Measurements from ENCODE around the gene WNT9A.

Gene WNT9A

DNA sequence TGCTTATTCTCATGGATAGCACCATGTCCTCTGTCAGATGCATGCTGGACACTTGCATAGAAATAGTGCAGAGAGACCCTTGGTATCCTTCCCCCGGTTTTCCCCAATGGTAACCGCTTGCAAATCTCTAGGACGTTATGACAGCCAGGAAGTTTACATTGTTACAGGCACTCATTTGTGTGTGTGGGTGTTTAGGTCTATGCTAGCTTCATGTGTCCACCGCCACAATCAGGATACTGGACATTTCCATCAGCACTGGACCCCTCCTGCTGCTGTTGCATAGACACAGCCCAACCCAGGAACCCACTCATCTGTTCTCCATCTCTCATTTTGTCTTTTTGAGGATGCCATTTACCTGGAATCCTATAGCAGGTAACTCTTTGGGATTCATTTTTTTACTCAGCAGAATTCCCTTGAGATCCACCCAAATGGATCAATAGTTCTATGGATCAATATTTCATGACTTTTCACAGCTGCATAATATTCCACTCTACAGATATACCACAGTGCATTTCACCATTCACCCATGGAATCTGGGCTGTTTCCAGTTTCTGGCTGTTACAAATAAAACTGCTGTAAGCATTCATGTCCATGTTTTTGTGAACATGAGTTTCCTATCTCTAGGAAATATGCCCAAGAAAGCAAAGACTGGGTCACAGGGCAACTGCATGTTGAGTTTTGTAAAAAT, 6.6 kb upstream of the WNT9A start:
- no peak for DNase-seq (ENCODE audit: low read depth)

GRCh38 chr1:227953022-227953412, 5.3 kb upstream of the WNT9A start:
- DNase-seq (ENCODE audit: low read depth) = no peak

- no peak for DNase-seq (ENCODE audit: low read depth)
Observed at GRCh38 chr1:227952374-227953021, 4.8 kb upstream of the WNT9A start.

GRCh38 chr1:227951624-227952373, 4.1 kb upstream of the WNT9A start:
- DNase-seq (ENCODE audit: low read depth) = no peak

- DNase-seq (ENCODE audit: low read depth) = no peak
Observed at GRCh38 chr1:227950735-227951346, 3.1 kb upstream of the WNT9A start.

DNA sequence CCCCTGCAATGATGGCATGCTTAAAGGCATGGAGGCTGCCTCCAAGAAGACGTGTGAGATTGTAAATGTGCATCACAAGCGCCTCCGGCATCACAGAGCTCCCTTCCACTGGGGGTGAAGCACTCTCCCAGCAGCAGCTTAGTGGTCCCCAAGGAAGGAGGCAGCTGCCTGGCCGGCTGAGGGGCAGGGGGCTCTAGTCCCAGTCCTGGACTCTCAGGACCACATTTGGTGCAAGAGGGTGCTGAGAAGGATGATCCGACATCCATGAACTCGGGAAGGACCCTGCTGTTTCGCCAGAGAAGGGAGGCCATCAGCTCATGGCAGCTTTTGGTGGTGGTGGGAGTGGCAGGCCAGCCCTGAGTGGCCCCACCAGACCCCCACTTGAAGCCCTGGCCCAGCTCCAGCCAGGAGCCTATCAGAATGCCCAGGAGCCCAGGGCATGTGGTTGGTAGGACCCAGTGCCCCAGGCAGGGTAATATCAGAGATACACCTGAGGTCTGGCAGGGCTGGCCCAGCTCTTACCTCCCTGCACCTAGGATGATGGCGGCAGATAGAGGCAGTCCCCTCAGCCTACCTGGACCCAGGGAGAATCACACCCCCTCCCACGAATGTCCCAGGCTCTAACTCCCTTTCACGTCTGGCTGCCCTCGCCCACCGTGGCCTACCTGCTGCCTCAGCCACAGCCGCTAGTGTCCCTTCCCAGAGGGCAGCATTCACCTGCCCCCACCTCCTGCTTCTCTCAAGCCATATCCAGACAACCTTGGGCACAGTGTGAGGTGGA, 2.4 kb upstream of the WNT9A start:
- DNase-seq (ENCODE audit: low read depth) = no peak

DNA sequence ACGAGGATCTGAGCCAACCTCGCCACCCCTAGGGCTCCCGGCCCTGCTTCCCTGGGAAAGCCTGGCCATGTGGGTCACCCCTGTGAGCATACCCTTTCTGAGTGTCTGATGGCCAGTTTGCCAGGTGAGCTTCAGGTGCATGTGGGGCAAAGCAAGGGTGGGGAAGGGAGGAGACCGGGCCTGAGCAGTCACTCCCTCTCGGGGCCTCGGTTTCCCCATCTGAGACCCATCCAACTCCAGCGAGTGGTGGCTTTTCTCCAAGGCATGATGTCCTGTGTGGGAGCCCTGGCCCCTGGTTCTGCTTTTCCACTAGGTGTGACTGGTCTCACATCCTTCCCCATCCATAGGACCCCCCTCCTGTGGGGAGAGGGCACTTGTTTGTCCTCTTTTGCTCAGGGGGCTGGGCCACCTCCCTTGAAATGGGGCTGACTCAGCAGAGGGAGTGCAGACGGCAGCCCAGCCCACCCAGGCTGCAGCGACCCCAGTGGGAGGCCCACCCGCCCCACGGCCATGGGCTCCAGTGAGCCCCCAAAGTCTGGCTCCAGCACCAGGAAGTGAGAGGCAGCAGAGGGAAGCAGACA, 1.7 kb upstream of the WNT9A start:
- DNase-seq (ENCODE audit: low read depth) = no peak

DNA sequence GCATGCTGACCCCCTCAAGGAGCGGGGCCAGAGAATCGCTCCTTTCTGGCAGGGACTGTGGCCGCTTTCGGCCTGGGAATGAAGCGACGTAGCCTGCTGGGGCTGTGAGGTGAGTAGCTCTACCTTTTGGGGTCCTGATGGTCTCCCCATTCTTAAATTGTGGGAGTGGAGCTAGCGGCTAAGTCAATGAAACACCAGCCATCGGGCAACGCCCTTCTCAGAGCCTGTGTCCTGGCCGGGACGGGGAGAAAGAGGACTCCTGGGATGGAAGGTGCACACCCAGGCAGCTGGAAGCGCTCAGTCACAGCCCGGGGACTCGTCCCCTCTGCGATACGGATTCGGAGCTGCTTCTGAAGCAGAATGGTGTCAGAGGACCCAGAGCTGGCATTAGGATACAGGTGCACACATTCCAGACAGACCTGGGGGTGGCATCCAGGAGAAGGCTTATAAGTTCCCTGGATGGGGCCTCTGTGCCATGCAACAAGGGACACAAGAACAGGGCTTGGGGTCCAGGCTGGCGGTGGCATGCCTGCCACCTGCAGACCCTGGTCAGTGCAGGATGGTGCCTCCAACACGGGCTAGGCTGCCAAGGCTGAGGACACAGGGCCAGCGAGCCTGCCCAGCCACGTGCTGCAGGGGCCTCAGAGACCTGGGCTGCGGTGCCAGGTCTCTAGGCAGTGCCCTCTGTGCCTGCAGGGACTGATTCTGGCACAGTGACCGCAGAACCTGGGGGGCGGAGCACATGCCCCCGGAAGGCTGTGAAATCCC, 945 bp upstream of the WNT9A start:
- no peak for DNase-seq (ENCODE audit: low read depth)

GRCh38 chr1:227947386-227947675, 401 bp downstream of the WNT9A start:
- DNase-seq (ENCODE audit: low read depth) = peak; percentile 10

DNA sequence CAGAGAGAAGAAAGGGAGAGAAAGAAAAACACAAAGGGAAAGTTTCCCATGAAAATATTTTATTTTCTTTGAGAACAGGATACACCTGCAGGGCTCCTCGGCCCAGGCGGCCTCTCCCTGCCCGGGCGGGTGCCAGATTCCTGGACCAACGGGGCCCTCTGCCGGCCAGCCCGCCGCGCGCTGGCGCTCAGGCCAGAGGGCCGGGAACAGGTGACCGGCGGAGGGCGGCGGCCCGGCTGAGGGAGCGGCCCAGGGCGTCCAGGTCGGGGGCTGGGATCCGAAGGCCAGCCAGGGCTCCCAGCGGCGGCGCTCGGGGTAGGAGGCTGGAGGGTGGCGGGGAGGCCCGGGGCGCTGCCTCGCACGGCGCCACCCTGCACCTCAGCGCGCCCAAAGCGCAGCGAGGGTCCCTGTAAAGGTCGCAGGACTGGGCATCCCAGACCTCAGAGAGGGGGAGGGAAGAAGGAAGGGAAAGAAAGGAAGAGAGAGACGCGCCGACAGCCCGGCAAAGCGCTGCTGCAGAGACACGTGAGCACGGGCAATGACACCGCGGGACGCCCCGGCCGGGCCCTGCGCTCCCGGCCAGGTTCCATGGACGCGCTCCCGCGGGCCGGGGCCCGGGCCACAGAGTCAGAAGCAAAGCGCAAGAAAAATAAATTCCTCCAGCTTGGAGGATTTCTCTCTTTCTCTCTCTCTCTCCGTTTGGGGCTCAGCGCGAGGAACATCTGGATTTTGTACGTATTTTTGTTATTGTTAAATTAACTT, 927 bp downstream of the WNT9A start:
- peak; percentile 45 for DNase-seq (ENCODE audit: low read depth)

- peak; percentile 56 for DNase-seq (ENCODE audit: low read depth)
Observed at GRCh38 chr1:227945891-227946623, 1.7 kb downstream of the WNT9A start.

DNA sequence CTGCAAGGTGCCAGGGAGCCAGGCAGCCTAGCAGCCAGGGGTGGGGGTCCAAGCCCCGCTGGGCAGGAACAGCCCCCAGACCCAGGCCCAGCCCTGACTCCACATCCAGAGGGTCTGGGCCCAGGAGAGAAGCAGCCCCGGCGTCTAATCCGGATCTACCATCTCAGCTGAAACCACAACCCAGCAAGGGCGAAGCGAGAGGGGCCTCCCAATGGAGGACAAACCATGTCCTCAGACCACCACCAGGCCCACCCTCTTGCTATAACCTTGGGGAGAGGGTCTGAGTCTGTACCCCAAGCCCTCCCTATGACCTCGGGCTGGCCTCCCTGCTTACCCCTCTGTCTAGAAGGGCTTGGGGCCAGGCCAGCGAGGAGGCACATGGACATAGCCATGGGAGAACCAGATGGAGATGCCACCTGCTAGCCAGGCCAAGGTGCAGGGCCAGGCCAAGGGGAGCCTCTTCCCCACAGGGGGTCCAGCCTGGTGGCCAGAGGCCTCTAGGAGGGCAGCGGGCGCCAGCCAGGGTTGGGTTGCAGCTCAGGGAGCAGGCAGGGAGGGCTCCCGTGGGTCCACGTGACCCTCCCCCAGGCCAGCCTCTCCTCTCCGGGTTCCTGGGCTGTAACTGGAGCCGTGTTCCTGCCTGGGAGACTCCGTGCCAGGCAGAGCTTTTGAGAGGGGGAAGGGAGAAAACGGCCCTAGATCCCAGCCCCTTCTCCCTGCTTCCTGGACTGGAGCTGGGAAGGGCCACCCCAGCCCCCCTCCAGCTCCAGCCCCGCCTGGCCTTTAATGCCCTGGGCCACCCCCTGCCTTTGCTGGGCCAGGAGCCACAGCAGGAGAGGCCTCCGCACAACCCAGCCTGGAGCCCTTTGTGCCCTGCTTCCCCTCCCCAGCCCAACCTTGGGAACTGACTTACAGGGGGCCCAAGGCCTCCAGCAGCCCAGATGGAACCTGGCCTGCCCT, 2.5 kb downstream of the WNT9A start:
- DNase-seq (ENCODE audit: low read depth) = no peak

- no peak for DNase-seq (ENCODE audit: low read depth)
Observed at GRCh38 chr1:227944090-227944930, 3.4 kb downstream of the WNT9A start.

- no peak for DNase-seq (ENCODE audit: low read depth)
Observed at GRCh38 chr1:227943381-227944089, 4.2 kb downstream of the WNT9A start.

DNA sequence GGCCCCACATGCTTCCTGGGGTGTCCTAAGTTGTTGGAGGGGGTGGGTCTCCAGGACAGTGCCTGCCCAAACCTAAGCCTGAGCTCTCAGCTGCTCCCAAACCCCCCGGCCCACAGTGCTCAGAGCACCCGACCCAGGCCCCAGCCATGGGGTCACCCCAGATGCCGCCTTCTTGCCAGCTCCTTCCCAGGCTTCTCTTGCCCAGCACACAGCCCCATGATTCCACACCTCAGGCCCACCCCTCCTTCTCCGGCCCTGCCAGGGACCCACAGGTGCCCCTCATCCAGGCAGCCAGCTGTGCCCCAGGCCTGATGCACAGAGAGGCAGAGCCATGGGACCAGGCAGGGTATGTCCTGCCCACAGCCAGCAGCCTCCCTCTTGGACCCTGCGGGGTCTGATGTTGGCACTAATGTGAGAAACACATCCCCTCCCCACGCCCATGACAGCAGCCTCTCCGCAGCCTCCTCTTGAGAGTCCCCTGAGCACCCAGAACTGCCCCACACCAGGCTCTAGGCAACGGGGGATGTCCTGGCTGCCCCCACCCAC, 4.9 kb downstream of the WNT9A start:
- DNase-seq (ENCODE audit: low read depth) = no peak

DNA sequence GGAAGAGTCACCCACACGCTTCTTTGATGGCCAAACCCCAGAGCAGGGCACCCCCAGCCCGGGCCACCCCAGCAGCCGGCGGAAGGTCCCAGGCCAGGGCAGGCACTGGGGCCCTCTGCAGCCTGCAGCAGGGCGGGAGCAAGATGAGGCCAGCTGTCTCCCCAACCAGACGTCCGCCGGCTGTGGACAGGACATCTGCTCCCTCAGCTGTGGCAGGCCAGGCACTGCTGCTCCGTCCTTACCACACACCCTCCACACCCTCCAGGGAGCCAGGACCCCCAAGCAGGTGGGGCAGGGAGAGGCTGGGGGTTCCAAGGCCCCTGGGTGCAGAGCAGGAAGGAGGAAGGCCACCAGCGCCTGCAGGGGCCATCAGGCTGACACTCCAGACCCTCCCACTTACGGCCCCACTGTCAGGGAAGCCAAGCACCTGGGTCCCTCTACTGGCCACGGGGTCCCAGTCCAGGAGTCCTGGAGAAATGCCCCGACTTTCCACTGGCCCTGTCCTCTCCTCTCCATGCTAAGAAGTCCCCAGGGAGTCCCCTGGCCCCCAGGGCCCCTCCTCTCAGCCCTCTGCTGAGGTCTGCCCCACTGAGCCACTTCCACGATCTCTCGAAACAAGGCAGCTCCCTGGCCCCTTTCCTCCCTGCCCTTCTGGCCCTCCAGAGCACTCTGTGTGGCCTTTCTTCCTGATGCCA, 5.6 kb downstream of the WNT9A start:
- no peak for DNase-seq (ENCODE audit: low read depth)

Data from fibroblast of gingiva (primary cell).